HepG2 (cell line): ENCODE data around the gene PSMA7. TPM values are rescaled to one million over a fixed set of nuclear protein-coding genes. Genes with fewer than 3 reads are reported as not detected.

Source experiments
- ATAC-seq: fragments of 200-7000 bp; cut with Tn5 transposase; 3 replicates; pipeline ENCODE4 v1.9.1; 2020; ENCODE audit warnings: mild to moderate bottlenecking, moderate library complexity
- BruUV-seq: library from RNA; stranded (reverse); fragments of 400-500 nt; replicated peaks from 2 replicates; lab custom pipeline; 2021; lab: Mats Ljungman, UMichigan
- CTCF ChIA-PET: fragments of 300-600 bp; formaldehyde crosslinking; extraction: SDS; loops from one replicate; lab custom pipeline; 2021; ENCODE audit warnings: low total read pairs, inconsistent platforms, low intra/inter-chr PET ratio; lab: Yijun Ruan, JAX
- POLR2A ChIA-PET: fragments of 350-600 bp; sonication (Branson Sonifier 250); formaldehyde crosslinking; loops from one replicate; lab custom pipeline; 2020; ENCODE audit warnings: antibody characterized with exemption, inconsistent platforms; lab: Yijun Ruan, JAX
- DNase-seq: peaks from one replicate; pipeline ENCODE4 v3.0.0-alpha.2; 2015; ENCODE audit warnings: low spot score
- FAIRE-seq: peaks from 3 replicates; lab custom pipeline; 2011; peaks lifted over from hg19 to GRCh38; lab: Jason Lieb, UNC
- H2AFZ ChIP-seq: one replicate; pipeline ENCODE4 v1.6.1; 2011; ENCODE audit warnings: low read length, inconsistent platforms
- H3K27ac ChIP-seq: fragments of 300-600 bp; 3 replicates; pipeline ENCODE4 v1.8.0; 2011; ENCODE audit warnings: mixed run types, mild to moderate bottlenecking, mixed read lengths, low read length, inconsistent platforms; ENCODE audit not compliant: insufficient read depth; ENCODE audit errors: extremely low read length
- H3K27me3 ChIP-seq, 2 experiments: fragments of 200-600 bp in 1 of 2; 2 replicates in 1 of 2; 3 replicates in 1 of 2; pipeline versions ENCODE4 v1.6.0 to v1.8.0; 2011; ENCODE audit warnings: low read length in 2 of 2, mild to moderate bottlenecking in 2 of 2, moderate library complexity in 2 of 2, inconsistent platforms in 1 of 2; ENCODE audit not compliant: insufficient read depth in 2 of 2, control insufficient read depth in 1 of 2
- H3K36me3 ChIP-seq, 2 experiments: fragments of 200-600 bp in 1 of 2; replicated peaks in 1 of 2; 2 replicates in 1 of 2; 3 replicates in 1 of 2; pipeline versions ENCODE4 v1.5.1 to v1.8.0; 2011; ENCODE audit warnings: low read length in 2 of 2, inconsistent platforms in 1 of 2; ENCODE audit not compliant: insufficient read depth in 2 of 2, control insufficient read depth in 1 of 2
- H3K4me1 ChIP-seq: 2 replicates; pipeline ENCODE4 v1.5.1; 2012; ENCODE audit warnings: low read length, inconsistent platforms; ENCODE audit not compliant: insufficient read depth
- H3K4me2 ChIP-seq: 2 replicates; pipeline ENCODE4 v1.6.0; 2011; ENCODE audit warnings: low read depth, low read length, inconsistent platforms
- H3K4me3 ChIP-seq, 3 experiments: fragments of 200-600 bp in 1 of 3; sonication (generic), shearing (Covaris generic) in 1 of 3; replicated peaks in 1 of 3; 2 replicates each; pipeline ENCODE4 v1.5.1; 2011 to 2016; ENCODE audit warnings: low read length in 3 of 3, inconsistent platforms in 2 of 3, low read depth in 2 of 3, mild to moderate bottlenecking in 2 of 3, control low read depth in 1 of 3, mixed read lengths in 1 of 3; ENCODE audit not compliant: insufficient read depth in 1 of 3
- H3K79me2 ChIP-seq: one replicate; pipeline ENCODE4 v1.6.1; 2011; ENCODE audit warnings: low read length, inconsistent platforms; ENCODE audit not compliant: insufficient read depth
- H3K9ac ChIP-seq: 2 replicates; pipeline ENCODE4 v1.6.0; 2011; ENCODE audit warnings: mild to moderate bottlenecking, low read depth, low read length, inconsistent platforms; ENCODE audit not compliant: insufficient read depth
- H3K9me3 ChIP-seq: 2 replicates; pipeline ENCODE4 v1.5.1; 2012; ENCODE audit warnings: mild to moderate bottlenecking, low read length
- H4K20me1 ChIP-seq: 2 replicates; pipeline ENCODE4 v1.6.0; 2011; ENCODE audit warnings: inconsistent platforms, mild to moderate bottlenecking, low read length, moderate library complexity; ENCODE audit not compliant: insufficient read depth
- DBP ChIP-seq: sonication (generic); formaldehyde crosslinking; IDR thresholded peaks from 2 replicates; pipeline ENCODE4 v1.4.0; 2020; ENCODE audit warnings: missing genetic modification reagents; ENCODE audit errors: not compliant biosample characterization
- HCFC1 ChIP-seq: fragments of 150-350 bp; IDR thresholded peaks from 2 replicates; pipeline ENCODE4 v1.6.1; 2014; ENCODE audit warnings: low read depth, low read length
- MBNL3 ChIP-seq: fragments of 250-450 bp; sonication (Bioruptor Pico); conservative IDR thresholded peaks from 2 replicates; pipeline ENCODE4 v1.8.0; 2022; ENCODE audit warnings: mild to moderate bottlenecking, inconsistent platforms
- MTA3 ChIP-seq: sonication (generic); formaldehyde crosslinking; IDR thresholded peaks from 2 replicates; pipeline ENCODE4 v1.4.0; 2020; ENCODE audit warnings: missing genetic modification reagents
- NFKB2 ChIP-seq: sonication (generic); formaldehyde crosslinking; IDR thresholded peaks from 2 replicates; pipeline ENCODE4 v1.4.0; 2020; ENCODE audit warnings: missing genetic modification reagents, borderline replicate concordance
- NR1H2 ChIP-seq: sonication (generic); formaldehyde crosslinking; IDR thresholded peaks from 2 replicates; pipeline ENCODE4 v1.8.1; 2022; ENCODE audit warnings: low read depth, missing genetic modification reagents, borderline replicate concordance
- PAX8 ChIP-seq: sonication (generic); formaldehyde crosslinking; IDR thresholded peaks from 2 replicates; pipeline ENCODE4 v1.8.0; 2022; ENCODE audit warnings: mild to moderate bottlenecking, missing genetic modification reagents, borderline replicate concordance
- ZFP36 ChIP-seq: fragments of 150-350 bp; IDR thresholded peaks from 2 replicates; pipeline ENCODE4 v1.6.1; 2018; ENCODE audit warnings: borderline replicate concordance, low read length, low read depth; ENCODE audit not compliant: partially characterized antibody
- ZFP37 ChIP-seq: sonication (generic); formaldehyde crosslinking; IDR thresholded peaks from 2 replicates; pipeline ENCODE4 v1.4.0; 2020; ENCODE audit warnings: missing genetic modification reagents, borderline replicate concordance
- ZNF501 ChIP-seq: sonication (generic); formaldehyde crosslinking; IDR thresholded peaks from 2 replicates; pipeline ENCODE4 v1.5.1; 2020; ENCODE audit warnings: mild to moderate bottlenecking, moderate library complexity, missing genetic modification reagents
- ZNF547 ChIP-seq: sonication (generic); formaldehyde crosslinking; IDR thresholded peaks from 2 replicates; pipeline ENCODE4 v1.5.1; 2020; ENCODE audit warnings: mild to moderate bottlenecking, missing genetic modification reagents
- ZNF605 ChIP-seq: sonication (generic); formaldehyde crosslinking; IDR thresholded peaks from 2 replicates; pipeline ENCODE4 v1.8.0; 2022; ENCODE audit warnings: mild to moderate bottlenecking, missing genetic modification reagents
- WGBS: methylation state at CpG from one replicate; pipeline ENCODE4 v1.1.6; 2017; ENCODE audit warnings: low lambda C conversion rate; 5-methylcytosine and 5-hydroxymethylcytosine counted together
- in situ Hi-C: cut with HindIII; loops from 2 replicates; pipeline ENCODE4 v1.10.0; 2017; ENCODE audit warnings: low pct_unique_long_range_greater_than_20kb; ENCODE audit not compliant: extremely low pct_ligation_motif_present
- intact Hi-C: fragments of 100-400 bp; cut with micrococcal nuclease; formaldehyde crosslinking; loops from one replicate; pipeline ENCODE4 v1.10.0; 2022; ENCODE audit not compliant: unreplicated experiment
- polyA plus RNA-seq, 8 experiments: library from polyadenylated mRNA; depleted of rRNA in 3 of 8; stranded (reverse) in 7 of 8; unstranded in 1 of 8; fragments of >200 nt; fragmentation: Illumina TruSeq in 4 of 8; extraction: Trizol in 4 of 8; gene quantifications; 2 replicates each; pipeline versions ENCODE4 v1.2.1 to v1.2.3, GENCODE V29; 2011 to 2016; ENCODE audit warnings: low read depth in 4 of 8, missing spikeins in 1 of 8, mixed read lengths in 1 of 8; ENCODE audit not compliant: insufficient read depth in 1 of 8
- total RNA-seq, 5 experiments: library from RNA; depleted of rRNA; stranded (reverse); fragments of >200 nt; fragmentation: Illumina TruSeq; extraction: Trizol; gene quantifications; 2 replicates each; pipeline ENCODE4 v1.2.3, GENCODE V29; 2016; ENCODE audit warnings: low read depth in 1 of 5
- TF ChIP-seq, protein P1 (sequence below): IDR thresholded peaks from 2 replicates; pipeline ENCODE4 v1.6.1; 2018; ENCODE audit warnings: missing genetic modification reagents
- TF ChIP-seq, protein P2 (sequence below): sonication (generic); formaldehyde crosslinking; IDR thresholded peaks from 2 replicates; pipeline ENCODE4 v1.4.0; 2020; ENCODE audit warnings: missing genetic modification reagents

Gene PSMA7
- total and polyA plus RNA-seq, 2 of the 13 experiments (the other 11 are each of a cell fraction or from before 2014, with no cell fraction given): 531 to 631 TPM

DNA sequence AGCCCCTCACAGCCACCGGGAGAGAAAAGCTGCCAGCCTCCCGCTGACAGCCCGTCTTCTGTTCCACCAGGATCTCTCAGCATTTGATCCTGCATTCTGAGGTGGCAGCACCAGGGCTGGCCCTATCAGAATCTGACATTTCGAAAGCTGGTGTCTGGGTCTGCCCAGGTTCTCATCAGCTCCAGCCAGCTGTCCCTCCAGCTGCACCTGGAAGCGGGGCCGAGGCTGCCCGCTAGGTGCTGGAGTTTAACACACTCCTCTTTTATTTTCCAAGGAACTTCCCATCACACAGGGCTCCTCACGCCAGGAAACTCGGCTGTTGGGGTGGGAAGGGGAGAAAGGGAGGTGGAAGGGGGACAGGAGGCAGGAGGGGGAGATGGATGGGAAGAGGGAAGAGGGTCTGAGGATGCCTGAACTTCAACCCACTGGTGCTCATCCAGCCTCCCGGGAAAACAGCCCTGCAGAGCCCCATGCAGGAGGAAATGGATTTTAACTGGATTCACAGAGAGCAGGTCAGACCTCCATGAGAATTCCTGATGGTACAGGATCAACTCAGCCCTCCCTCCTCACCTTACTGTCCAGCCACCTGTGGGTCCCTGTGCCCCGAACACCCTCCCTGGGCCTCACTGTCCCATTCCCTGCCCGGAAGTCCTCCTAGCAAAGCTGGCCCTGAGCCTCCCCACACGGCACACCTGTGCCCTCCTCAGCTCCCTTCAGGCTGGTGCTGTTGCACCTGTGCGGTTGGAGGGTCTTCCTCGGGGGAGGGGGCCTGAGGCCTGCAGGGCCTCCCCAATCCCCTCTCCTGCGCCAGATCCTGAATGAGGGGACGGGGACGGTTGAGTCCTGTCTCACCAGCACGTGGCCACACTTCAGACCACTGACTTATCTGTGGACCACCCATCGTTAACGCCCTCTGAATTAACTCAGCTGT, 24.8 kb downstream of the PSMA7 start:
- Histone ChIP-seq H3K9me3 (no peaks in the 10 kb centered on the region), H3K4me2 (peak overlapping the region; percentile 70), H3K4me3 (peak overlapping the region in 1 of 3 experiments; percentile 8; a peak in 1 of 6 replicates), H3K4me1 (peaks cover 60% of the 10 kb centered on the region), H4K20me1 (peaks cover 4% of the 10 kb centered on the region), H3K9ac (no peak overlapping the region), H3K79me2 (peaks cover 4% of the 10 kb centered on the region), H2AFZ (no peak overlapping the region), H3K27me3 (peaks cover 6 to 35% of the 10 kb centered on the region in 2 experiments), H3K27ac (no peak overlapping the region), H3K36me3 (no peaks in the 10 kb centered on the region)
- intact Hi-C loops: no loop called here
- POLR2A ChIA-PET: interaction anchor here (1.3 to 10.4 kb wide), 6 partner anchors 18 to 75 kb away, joined by 5 to 260 read pairs (median 26); partner anchors contain the start of genes PSMA7, SS18L1 and TAF4
- ATAC-seq (peak; percentile 8), FAIRE-seq (no peak), DNase-seq (no peak)
- no TSS peak for BruUV-seq
- 31% methylated on average over 20 of the region's 21 CpGs for WGBS
- in situ Hi-C loops: no loop called here
- CTCF ChIA-PET: no interaction called here
- TF ChIP-seq ZNF547 (CRISPR knock-in tag) (no peak), MTA3 (CRISPR knock-in tag) (no peak), NR1H2 (CRISPR knock-in tag) (no peak), ZNF605 (CRISPR knock-in tag) (0 out of 2 replicates have a peak, but pooled peaks have one; percentile 61), PAX8 (CRISPR knock-in tag) (no peak), HCFC1 (no peak), NFKB2 (peak; percentile 40; the same call in 1 of the 2 replicates), DBP (CRISPR knock-in tag) (no peak), ZFP36 (no peak), MBNL3 (CRISPR knock-in tag) (no peak), ZFP37 (CRISPR knock-in tag) (no peak), ZNF501 (CRISPR knock-in tag) (no peak)
- TF ChIP-seq, protein P1, sequence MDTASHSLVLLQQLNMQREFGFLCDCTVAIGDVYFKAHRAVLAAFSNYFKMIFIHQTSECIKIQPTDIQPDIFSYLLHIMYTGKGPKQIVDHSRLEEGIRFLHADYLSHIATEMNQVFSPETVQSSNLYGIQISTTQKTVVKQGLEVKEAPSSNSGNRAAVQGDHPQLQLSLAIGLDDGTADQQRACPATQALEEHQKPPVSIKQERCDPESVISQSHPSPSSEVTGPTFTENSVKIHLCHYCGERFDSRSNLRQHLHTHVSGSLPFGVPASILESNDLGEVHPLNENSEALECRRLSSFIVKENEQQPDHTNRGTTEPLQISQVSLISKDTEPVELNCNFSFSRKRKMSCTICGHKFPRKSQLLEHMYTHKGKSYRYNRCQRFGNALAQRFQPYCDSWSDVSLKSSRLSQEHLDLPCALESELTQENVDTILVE (CRISPR knock-in tag): no peak
- TF ChIP-seq, protein P2, sequence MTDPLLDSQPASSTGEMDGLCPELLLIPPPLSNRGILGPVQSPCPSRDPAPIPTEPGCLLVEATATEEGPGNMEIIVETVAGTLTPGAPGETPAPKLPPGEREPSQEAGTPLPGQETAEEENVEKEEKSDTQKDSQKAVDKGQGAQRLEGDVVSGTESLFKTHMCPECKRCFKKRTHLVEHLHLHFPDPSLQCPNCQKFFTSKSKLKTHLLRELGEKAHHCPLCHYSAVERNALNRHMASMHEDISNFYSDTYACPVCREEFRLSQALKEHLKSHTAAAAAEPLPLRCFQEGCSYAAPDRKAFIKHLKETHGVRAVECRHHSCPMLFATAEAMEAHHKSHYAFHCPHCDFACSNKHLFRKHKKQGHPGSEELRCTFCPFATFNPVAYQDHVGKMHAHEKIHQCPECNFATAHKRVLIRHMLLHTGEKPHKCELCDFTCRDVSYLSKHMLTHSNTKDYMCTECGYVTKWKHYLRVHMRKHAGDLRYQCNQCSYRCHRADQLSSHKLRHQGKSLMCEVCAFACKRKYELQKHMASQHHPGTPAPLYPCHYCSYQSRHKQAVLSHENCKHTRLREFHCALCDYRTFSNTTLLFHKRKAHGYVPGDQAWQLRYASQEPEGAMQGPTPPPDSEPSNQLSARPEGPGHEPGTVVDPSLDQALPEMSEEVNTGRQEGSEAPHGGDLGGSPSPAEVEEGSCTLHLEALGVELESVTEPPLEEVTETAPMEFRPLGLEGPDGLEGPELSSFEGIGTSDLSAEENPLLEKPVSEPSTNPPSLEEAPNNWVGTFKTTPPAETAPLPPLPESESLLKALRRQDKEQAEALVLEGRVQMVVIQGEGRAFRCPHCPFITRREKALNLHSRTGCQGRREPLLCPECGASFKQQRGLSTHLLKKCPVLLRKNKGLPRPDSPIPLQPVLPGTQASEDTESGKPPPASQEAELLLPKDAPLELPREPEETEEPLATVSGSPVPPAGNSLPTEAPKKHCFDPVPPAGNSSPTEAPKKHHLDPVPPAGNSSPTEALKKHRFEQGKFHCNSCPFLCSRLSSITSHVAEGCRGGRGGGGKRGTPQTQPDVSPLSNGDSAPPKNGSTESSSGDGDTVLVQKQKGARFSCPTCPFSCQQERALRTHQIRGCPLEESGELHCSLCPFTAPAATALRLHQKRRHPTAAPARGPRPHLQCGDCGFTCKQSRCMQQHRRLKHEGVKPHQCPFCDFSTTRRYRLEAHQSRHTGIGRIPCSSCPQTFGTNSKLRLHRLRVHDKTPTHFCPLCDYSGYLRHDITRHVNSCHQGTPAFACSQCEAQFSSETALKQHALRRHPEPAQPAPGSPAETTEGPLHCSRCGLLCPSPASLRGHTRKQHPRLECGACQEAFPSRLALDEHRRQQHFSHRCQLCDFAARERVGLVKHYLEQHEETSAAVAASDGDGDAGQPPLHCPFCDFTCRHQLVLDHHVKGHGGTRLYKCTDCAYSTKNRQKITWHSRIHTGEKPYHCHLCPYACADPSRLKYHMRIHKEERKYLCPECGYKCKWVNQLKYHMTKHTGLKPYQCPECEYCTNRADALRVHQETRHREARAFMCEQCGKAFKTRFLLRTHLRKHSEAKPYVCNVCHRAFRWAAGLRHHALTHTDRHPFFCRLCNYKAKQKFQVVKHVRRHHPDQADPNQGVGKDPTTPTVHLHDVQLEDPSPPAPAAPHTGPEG (CRISPR knock-in tag): no peak
